Measurements from ENCODE around the gene COX7C. TPM values are rescaled to one million over a fixed set of nuclear protein-coding genes. Genes with fewer than 3 reads are reported as not detected.
A peak's percentile ranks its signal among the peaks of the same experiment; 100 is the strongest.
"Not testable (repeated sequence)": the region's sequence is repeated elsewhere in the genome, so short reads cannot be mapped to it uniquely, and the experiment has no call there.

COX7C gene, protein sequence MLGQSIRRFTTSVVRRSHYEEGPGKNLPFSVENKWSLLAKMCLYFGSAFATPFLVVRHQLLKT
- total RNA-seq = 226 and 231 TPM in 2 replicates

DNA sequence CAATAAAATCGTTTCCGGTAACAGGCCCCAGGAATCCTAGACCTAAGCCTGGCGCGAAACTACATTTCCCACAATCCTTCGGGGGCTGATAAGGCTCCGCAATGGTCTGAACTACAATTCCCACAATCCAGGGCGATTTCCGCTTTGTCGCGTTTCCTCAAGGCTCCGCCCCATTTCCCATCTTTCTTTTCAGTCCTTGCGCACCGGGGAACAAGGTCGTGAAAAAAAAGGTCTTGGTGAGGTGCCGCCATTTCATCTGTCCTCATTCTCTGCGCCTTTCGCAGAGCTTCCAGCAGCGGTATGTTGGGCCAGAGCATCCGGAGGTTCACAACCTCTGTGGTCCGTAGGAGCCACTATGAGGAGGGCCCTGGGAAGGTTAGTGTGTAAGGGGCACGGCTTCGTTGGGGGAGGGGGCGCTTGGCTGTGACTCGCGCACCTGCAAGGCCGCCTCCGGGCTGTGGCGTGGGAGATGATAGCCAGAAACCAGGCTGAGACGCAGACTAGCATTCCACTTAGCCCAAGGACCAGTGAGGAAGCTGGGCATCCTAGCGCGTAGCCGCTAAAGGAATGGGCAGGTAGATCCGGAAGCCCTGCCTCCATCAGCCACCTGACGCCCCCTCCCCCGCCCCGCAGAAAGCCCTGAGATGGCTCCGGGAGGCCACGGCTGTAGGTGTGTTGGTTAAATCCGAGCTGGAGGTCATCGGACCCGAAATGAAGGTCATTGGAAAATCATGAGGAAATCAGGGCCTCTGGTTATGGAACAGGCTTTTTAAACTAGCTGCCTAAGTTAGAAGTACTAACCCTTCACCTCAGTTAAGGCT lies at the start of gene COX7C:
COX7C (plus strand) TSS at position 186 of the 821 bp plus-strand sequence; CDS start at position 301, 115 bp downstream.
- Histone ChIP-seq H3K27me3 (ENCODE audit: control insufficient read depth, insufficient read depth, low read length) (no peaks in the 10 kb centered on the region), H3K4me3 (ENCODE audit: low read depth, low read length) (peak within 1 kb of the TSS; percentile 100), H3K36me3 (ENCODE audit: control insufficient read depth, insufficient read depth, low read length) (no peaks in the 10 kb centered on the region)
- FAIRE-seq = no peak
- TF ChIP-seq, protein P1, sequence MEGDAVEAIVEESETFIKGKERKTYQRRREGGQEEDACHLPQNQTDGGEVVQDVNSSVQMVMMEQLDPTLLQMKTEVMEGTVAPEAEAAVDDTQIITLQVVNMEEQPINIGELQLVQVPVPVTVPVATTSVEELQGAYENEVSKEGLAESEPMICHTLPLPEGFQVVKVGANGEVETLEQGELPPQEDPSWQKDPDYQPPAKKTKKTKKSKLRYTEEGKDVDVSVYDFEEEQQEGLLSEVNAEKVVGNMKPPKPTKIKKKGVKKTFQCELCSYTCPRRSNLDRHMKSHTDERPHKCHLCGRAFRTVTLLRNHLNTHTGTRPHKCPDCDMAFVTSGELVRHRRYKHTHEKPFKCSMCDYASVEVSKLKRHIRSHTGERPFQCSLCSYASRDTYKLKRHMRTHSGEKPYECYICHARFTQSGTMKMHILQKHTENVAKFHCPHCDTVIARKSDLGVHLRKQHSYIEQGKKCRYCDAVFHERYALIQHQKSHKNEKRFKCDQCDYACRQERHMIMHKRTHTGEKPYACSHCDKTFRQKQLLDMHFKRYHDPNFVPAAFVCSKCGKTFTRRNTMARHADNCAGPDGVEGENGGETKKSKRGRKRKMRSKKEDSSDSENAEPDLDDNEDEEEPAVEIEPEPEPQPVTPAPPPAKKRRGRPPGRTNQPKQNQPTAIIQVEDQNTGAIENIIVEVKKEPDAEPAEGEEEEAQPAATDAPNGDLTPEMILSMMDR (IDR thresholded peaks at IDR 0.05; ENCODE audit: insufficient read depth, low read length, severe bottlenecking) = no peak
- DNase-seq (ENCODE audit: low read depth) = peak; percentile 97

DNA sequence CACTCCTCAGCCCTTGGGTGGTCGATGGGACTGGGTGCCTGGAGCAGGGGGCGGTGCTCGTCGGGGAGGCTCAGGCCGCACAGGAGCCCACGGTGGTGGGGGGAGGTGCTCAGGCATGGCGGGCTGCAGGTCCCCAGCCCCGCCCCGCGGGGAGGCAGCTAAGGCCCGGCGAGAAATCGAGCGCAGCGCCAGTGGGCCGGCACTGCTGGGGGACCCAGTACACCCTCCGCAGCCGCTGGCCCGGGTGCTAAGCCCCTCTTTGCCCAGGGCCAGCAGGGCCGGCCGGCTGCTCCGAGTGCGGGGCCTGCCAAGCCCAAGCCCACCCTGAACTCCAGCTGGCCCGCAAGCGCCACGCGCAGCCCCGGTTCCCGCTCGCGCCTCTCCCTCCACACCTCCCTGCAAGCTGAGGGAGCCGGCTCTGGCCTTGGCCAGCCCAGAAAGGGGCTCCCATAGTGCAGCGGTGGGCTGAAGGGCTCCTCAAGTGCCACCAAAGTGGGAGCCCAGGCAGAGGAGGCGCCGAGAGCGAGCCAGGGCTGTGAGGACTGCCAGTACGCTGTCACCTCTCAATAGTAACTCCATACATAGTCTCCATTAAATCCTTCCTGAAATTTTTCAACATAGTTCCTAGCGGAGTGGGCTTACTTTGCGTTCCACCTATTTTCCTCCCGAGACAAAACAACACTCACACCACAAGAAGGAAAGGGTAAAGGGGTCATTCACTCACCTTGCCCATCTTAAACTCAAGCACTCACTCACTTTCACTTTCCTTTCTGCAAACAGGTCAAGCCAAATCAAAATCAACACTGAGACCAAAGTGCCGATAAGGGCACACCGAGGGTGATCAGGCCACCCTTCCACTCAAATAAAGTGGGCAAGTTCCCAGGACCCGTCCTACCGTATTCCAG lies 48.0 kb upstream of the COX7C start:
- not testable (repeated sequence) for H3K4me3 ChIP-seq (ENCODE audit: low read depth, low read length); H3K36me3 ChIP-seq (ENCODE audit: control insufficient read depth, insufficient read depth, low read length); FAIRE-seq; H3K27me3 ChIP-seq (ENCODE audit: control insufficient read depth, insufficient read depth, low read length); DNase-seq (ENCODE audit: low read depth)

GRCh38 chr5:86570427-86571083 lies 47.2 kb upstream of the COX7C start:
- DNase-seq (ENCODE audit: low read depth) (no peak), FAIRE-seq (no peak)
- TF ChIP-seq, protein P1 (IDR thresholded peaks at IDR 0.05; ENCODE audit: insufficient read depth, low read length, severe bottlenecking) = no peak
- H3K4me3 ChIP-seq (ENCODE audit: low read depth, low read length) = no peak overlapping the region
- no peaks in the 10 kb centered on the region for H3K36me3 ChIP-seq (ENCODE audit: control insufficient read depth, insufficient read depth, low read length)
- no peaks in the 10 kb centered on the region for H3K27me3 ChIP-seq (ENCODE audit: control insufficient read depth, insufficient read depth, low read length)

GRCh38 chr5:86571109-86571508 lies 46.6 kb upstream of the COX7C start:
- DNase-seq (ENCODE audit: low read depth); H3K4me3 ChIP-seq (ENCODE audit: low read depth, low read length); H3K36me3 ChIP-seq (ENCODE audit: control insufficient read depth, insufficient read depth, low read length); H3K27me3 ChIP-seq (ENCODE audit: control insufficient read depth, insufficient read depth, low read length); FAIRE-seq: not testable (repeated sequence)

DNA sequence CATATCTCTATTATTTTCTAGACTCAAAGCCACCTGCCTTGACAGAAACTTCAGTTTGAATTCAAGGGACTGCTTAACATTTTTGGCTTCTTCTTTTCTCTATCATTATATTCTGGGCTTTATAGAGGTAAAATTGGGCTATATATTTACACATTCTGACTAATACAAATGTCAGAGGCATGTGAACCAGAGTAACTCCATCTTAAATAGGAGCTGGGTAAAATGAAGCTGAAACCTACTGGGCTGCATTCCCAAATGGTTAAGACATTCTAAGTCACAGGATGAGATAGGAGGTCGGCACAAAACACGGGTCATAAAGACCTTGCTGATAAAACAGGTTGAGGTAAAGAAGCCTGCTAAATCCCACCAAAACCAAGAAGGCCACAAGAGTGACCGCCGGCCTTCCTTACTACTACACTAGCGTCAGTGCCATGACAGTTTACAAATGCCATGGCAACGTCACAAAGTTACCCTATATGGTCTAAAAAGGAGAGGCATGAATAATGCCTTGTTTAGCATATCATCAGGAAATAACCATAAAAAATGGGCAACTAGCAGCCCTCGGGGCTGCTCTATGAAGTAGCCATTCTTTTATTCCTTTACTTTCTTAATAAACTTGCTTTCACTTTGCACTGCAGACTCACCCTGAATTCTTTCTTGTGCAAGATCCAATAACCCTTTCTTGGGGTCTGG lies 44.8 kb upstream of the COX7C start:
- Histone ChIP-seq H3K36me3 (ENCODE audit: control insufficient read depth, insufficient read depth, low read length) (no peaks in the 10 kb centered on the region), H3K27me3 (ENCODE audit: control insufficient read depth, insufficient read depth, low read length) (no peaks in the 10 kb centered on the region), H3K4me3 (ENCODE audit: low read depth, low read length) (no peak overlapping the region)
- DNase-seq (ENCODE audit: low read depth) (no peak), FAIRE-seq (no peak)
- TF ChIP-seq, protein P1 (IDR thresholded peaks at IDR 0.05; ENCODE audit: insufficient read depth, low read length, severe bottlenecking) = no peak

- FAIRE-seq (no peak), DNase-seq (ENCODE audit: low read depth) (no peak)
- TF ChIP-seq, protein P1 (IDR thresholded peaks at IDR 0.05; ENCODE audit: insufficient read depth, low read length, severe bottlenecking) = no peak
- Histone ChIP-seq H3K36me3 (ENCODE audit: control insufficient read depth, insufficient read depth, low read length) (no peaks in the 10 kb centered on the region), H3K27me3 (ENCODE audit: control insufficient read depth, insufficient read depth, low read length) (no peaks in the 10 kb centered on the region), H3K4me3 (ENCODE audit: low read depth, low read length) (no peak overlapping the region)
These were observed 38.2 kb upstream of the COX7C start for GRCh38 chr5:86579502-86579901.

Data from bronchial epithelial cell (primary cell).